ENCODE data around the gene UFSP1.
"Not testable (repeated sequence)": the region's sequence is repeated elsewhere in the genome, so short reads cannot be mapped to it uniquely, and the experiment has no call there.

- TF ChIP-seq POLR2AphosphoS5, CTCF, POLR2A, EP300 (IDR thresholded peaks at IDR 0.05): not testable (repeated sequence)
Measured at GRCh38 chr7:100854899-100855298, 34.6 kb downstream of the UFSP1 start.

Measured in sigmoid colon (tissue), 4 donors.